ENCODE measurements around the gene TPCN1.

TPCN1 gene

DNA sequence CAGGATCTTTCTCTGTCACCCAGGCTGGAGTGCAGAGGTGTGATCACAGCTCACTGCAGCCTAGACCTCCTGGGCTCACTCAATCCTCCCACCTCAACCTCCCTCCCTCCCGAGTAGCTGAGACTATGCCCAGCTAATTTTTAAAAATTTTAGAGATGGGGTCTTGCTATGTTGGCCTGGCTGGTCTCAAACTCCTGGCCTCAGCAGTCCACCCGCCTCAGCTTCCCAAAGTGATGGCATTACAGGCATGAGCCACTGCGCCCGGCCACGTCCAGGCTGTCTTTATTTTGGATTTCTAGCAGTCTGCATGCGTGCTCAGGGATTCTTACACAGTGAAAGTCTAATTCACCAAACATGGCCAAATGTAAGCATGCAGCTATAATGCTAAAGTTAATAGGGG is 95.9 kb downstream of the TPCN1 start:
- DNase-seq, result no peak

DNA sequence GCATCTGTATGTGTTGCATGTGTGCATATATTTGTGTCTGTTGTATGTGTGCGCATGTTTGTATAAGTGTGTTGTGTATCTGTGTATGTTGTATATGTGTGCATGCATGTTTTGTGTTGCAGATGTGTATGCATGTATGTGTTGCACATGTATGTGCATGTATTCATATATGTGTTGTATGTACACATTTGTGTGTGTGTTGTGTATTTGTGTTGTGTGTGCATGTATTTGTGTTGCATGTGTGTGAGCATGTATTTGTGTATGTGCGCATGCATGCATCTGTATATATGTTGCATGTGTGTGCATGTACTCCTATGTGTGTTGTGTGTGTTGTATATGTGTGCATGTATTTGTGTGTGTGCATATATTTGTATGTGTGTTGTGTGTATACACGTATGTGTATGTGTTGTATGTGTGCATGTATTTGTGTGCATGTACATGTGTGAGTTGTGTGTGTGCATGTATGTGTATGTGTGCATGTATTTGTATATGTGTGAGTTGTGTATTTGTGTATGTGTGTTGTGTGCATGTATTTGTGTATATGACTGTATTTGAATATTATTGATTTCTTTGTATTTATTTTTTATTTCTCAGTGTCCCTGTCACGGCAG is 96.9 kb downstream of the TPCN1 start:
- DNase-seq, result no peak

DNA sequence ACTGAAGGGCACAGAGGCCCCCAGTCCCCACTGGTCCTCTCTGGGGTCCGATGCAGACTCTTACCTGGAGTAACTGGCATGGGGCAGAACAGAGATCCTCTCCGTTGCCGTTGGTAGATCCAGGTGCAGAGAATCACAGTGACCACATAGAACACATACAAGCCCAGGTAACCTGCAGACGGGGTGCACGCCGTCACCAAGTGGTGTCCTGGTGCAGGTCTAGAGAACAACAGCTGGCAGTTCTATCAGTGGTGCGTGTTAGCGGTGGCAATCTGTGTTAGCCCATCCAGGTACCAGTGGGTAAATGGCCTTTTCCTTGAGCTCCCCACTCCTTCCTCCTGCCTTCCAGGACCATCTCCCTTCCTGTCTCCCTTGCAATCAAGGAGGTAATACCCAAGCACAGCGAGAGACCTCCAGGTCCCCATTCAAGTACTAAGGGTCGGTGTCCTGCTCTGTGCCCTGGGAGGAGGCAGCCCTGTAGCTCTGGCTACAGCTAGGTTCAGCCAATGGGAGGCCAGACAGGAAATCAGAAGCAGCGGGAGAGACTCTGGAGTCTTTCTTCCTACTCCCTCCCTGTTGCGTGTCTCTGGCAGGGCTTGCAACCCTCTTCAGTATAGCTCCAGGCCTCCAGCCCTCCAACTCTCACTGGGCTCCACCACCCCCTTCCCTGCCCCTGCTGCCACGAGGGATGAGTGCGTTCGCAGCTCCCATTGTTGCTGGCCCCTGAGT is 97.8 kb downstream of the TPCN1 start:
- DNase-seq, result no peak

DNA sequence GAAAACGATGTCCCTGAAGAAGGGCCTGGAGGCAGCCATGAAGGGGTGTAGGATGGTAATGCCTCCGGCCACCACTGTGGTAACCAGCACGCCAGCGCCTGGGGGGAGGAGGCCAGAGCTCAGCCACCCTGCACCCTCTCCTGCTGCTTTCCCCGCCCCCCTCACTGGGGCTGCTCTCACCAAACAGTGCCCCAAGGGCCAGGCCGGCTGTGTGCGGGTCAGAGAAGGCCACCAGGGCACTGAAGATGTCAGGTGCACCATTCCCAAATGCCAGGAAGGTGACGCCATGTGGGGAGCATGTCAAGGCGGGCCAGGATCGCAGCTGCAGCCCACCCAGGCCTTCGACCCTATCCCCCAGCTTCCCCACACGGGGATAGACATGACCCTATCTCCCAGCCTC is 99.1 kb downstream of the TPCN1 start:
- DNase-seq, result no peak

DNA sequence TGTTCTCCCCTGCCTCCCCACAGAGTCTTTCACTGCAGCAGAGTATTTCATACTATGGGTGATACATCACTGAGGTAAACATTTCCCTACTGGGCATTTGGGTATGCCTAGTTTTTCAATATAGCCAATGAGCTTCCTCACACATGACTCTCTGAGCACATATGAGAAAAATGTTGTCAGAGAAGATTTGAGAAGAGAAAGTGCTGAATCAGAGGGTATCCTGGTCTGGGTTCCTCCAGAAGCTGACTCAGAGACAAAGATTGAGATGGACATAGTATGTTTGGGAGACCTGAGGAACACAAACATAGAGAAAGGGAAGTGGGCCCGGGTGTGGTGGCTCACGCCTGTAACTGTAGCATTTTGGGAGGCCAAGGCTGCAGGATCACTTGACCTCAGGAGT is 101.1 kb downstream of the TPCN1 start:
- no peak for DNase-seq

DNA sequence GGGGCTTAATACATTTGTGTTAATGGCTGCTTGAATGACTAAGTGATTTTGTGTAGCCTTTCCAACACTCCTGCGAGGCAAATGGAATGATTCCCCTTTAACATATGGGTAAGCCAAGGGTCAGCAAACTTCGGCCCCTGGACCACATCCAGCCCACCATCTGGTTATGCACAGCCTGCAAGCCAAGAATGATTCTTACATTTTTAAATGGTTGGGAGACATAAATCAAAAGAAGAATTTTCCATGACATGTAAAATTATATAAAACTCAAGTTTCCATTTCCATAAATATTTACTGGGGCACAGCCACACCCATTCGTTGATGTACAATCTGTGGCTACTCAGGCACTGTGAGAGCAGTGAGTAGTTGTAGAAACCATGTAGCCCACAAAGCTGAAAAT is 104.7 kb downstream of the TPCN1 start:
- DNase-seq, result no peak

DNA sequence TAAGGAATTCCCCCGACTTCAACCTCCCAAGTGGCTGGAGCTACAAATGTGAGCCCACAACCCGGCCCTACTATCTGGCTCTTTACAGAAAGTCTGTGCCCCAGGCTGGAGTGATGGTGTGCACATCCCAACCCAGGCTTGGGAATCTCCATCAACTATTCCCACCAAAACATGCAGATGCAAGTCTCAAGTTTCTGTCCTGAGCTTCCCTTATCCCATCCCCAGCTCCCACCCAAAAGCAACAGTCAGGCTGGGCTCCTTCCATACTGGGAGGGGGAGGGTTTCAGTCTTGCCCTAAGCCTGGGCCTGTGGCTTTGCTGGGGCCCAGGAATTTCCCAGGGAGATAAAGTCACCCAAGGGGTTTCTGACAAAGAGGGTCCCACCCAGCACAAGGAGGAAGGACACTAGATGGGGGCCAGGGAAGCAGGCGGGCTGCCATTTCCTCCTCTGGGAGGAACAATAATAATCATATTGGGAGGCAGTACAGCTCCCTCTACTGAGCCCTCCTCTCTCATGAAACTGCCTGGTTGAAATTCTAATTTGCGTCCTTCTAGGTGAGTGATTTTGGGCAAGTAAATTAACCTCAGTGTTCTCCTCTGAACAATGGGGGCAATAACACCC is 105.6 kb downstream of the TPCN1 start:
- no peak for DNase-seq

DNA sequence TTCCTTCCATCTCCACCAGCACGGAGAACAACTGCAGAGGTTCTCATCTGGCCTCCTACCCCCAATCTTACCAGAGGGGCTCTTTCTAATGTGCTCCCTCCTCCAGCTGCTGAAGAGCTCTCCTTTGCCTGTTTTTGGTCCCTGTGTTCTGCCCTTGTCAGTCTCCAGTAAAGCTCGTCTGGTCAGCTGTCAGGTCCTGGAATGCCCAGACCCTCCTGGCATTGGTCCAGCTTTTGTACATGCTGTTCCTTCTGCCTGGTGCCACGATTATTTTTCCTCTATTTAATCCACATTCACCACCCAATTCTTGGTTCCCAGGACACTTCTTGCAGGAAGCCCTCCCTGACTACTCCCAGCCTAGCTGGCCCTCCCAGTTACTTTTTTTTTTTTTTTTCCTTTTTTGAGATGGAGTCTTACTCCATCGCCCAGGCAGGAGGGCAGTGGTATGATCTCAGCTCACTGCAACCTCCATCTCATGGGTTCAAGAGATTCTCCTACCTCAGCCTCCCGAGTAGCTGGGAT is 107.2 kb downstream of the TPCN1 start:
- DNase-seq, result no peak

DNA sequence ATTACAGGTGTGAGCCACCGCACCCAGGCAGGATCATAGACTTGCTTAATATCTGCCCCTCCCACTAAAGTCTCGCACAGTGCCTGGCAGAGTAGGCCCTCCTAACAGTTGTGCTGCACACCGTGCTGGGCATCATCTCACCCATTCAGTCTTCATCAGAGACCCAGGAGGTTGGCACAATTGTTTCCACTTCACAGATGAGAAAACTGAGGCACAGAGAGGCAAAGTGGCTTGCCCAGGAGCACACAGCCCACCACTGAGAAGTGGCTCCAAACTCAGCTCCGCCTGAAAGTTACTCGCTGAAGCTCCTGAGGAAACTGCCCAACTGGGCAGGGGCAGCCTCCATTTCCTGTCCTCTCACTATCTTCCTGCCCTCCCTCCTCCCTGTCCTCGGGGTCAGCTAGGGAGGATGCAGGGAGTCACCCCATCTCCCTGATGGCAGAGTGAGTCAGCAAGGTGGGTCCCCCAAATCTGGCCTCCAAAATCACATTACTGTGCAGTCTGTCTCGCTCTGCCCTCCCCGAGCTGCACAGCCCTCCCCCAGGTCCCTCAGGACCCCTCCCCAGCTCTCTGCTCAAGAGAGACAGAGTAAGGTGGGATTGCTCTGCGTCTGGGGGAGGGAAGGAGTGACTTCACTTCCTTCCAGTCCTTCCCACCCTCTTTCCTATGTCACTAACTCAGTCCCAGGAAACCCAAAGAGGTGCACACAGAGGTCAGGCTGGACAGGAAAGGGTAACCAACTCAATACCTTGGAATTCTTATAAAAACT is 107.9 kb downstream of the TPCN1 start:
- no peak for DNase-seq

DNA sequence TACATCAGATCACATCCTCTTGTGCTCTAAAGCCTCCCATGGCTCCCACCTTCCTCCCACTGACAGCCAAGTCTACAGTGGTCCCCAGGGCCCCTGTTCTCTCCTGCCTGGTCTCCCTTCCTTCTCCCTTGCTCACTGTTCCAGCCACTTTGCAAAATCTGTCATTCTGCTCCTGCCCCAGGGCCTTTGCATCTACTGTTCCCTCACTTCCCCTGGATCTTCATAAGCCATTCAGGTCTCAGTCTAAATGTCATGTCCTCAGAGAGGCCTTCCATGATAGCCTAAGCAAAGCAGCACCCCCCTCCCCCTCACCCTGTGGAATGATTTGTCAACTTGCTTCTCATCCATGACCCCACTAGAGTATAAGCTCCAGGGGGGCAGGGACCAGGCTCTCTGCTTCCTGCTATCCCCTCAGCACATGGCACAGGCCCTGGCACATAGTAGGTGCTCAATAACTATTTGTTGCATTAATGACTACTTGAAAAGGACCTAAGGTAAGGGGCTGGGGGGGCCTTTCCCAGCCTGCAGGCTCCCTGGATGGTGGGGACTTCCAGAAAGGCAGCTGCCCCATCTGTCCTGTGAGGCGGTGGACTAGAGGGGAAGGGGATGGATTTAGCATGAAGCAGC is 108.6 kb downstream of the TPCN1 start:
- DNase-seq, result no peak

DNA sequence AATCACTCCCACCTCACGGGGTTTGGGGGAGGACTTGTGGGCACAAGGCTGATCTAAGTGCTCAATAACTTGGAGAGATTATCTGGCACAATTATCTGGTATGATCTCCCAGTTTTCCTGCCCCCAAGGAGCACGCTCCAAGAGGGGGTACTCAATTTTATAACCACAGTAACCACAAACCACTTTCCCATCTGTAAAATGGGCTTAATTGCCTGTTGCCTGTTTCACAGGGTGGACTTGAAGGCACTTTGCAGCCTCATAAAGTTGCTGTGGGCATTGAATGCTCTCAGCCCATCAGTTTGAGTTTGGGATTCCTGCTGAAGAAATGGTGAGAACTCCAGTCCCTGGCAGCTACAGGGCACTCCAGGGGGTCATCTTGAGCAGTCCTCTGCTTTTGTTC is 109.2 kb downstream of the TPCN1 start:
- no peak for DNase-seq

DNA sequence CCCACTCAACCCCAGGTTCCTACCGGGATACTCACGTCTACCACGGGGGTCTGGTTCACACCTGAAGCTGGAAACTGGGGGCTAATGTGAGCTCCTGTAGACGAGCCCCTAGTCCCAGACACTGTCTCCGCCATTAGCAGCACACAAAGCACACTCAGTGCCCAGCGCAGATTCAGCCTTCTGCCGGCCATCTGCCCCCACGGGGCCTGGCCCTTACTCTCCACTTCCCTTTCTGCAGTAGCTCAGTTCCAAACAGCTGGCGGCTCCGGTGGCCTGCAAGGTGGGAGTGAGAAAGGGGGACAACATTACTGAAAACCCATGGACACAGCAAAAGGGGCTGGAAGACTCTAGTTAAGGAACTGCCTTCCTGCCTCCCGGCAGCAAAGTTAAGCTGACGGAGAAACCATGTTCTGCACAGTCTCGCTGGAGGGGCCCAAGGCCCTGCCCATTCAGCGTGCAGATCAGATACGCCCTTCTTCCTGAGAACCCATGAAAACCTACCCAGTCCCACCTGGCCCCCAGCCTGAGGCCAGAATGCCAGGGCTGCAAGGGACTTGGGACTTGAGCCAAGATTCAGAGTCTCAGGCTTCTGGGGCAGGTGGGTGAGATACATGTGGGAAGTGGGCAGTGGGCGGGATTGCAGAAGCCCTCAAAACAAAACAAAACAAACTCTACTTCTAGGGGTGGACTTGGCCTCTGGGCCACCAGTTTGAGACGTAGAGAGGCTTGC is 111.6 kb downstream of the TPCN1 start:
- DNase-seq, result no peak

DNA sequence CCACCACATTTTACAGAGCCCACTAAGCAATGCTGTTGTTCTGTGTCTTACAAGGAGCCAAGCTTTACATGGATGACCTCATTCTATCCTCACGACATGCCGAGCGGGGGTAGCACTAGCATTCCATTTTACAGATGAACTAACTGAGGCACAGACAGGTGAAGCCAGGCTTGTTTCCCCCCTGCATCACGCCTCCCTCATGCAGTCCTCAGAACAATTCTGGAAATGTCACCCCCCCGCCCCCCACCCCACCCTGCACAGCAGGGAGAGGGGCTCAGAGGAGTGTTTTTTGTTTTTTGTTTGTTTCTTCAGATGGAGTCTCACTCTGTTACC is 112.1 kb downstream of the TPCN1 start:
- no peak for DNase-seq

DNA sequence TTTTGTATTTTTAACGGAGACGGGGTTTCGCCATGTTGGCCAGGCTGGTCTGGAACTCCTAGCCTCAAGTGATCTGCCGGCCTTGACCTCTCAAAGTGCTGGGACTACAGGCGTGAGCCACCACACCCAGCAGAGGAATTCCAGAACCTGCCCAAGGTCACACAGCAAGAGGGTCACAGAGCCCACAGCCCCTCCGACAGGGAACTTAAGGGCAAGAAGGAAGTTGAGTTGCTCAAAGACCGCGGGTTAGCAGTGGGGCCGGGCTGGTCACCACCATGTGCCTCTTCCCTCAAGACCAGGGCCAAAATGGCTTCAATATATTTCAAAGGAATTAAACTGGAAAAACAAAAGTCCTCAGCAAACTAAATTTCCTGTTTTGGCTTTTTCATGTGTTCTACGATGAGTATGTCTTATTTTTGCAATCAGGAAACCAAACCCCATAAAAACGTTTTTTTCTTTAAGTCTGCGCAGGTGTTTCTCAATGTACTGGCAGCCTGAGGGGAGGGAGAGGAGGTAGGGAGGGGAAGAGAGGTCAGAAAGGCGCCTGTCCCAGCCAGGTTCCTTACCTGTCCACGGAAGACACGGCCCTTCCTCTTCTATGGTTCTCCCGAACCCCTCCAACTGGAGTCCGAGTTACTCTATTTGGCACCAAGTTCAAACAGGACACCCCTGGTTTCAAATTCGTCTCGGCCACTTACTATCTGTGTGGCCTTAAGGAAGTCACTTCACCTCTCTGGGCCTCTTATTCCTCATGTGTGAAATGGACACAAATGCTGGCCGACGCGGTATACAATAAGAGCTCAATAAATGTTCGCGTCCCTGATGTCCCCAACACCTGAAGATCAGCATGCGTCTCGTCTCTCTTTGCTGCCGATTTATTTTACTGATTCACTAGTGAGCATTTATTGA is 112.9 kb downstream of the TPCN1 start:
- DNase-seq, result no peak

DNA sequence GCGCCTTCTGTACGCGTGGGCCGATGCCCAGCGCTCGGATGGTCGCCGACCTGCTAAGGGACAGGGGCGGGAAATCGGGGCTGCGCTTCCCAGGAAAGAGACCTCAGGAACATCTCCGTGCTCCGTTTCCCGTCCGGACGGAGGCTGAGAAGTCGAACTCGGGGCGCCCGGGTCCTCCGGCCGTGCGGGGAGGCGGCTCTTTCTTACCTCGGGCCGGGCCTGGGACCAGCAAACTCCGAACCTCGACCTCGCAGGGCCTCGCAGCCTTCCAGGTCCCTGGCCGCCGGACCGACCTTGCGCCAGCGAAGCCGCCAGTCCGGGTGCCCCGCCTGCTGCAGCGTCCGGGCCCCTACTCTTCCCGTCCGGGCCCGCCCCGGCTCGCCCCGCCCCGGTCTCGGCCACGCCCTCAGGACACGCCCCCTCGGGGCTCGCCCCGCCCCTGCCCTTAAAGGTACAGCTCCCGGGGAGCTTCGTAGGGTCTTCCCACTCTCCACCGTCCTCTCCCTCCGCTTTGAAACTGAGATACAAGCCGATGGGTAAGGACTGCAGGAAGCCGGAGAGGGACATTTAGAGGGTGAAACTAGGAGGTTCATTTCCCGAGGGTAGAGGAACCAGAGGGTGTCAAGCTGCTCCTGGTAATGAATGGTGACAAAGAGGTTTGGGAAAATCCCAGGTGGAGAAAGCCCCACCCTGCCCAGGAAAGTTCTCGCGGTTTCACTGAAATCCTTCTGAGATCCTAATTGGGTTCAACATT is 113.7 kb downstream of the TPCN1 start, which contains the start of gene SLC8B1:
TSS of gene SLC8B1 (minus strand) at position 324 of the 754 bp plus-strand sequence. CDS start 2,231 bp downstream, outside the sequence.
- DNase-seq, result peak; percentile 84

DNA sequence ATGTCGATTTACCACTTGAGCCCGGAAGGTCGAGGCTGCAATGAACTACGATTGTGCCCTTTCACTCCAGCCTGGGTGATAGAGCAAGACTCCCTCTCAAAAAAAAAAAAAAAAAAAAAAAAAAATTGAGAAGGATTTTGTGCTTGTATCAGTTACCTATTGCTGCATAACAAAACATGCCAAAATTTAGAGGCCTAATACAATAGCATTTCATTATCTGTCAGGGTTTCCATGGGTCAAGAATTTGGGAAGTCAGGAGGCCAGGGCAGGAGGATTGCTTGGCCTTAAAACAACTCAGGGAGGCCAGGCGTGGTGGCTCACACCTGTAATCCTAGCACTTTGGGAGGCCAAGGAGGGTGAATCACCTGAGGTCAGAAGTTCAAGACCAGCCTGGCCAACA is 118.3 kb downstream of the TPCN1 start:
- DNase-seq, result no peak

DNA sequence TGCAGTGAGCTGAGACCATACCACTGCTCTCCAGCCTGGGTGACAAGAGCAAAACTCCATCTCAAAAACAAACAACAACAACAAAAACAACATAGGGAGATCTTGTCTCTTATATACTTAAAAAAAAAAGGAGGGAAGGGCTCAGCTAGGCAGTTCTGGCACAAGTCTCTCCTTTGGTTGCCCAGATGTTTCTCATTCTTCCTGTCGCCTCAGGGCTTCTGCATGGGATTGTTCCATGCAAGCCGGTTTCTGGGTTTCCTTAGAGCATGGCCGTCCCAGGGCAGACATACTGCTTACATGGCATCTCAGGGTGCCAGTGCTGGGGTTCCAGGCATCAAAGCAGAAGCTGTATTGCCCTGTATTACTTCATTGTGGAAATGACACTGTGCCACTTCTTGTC is 118.8 kb downstream of the TPCN1 start:
- DNase-seq, result no peak

DNA sequence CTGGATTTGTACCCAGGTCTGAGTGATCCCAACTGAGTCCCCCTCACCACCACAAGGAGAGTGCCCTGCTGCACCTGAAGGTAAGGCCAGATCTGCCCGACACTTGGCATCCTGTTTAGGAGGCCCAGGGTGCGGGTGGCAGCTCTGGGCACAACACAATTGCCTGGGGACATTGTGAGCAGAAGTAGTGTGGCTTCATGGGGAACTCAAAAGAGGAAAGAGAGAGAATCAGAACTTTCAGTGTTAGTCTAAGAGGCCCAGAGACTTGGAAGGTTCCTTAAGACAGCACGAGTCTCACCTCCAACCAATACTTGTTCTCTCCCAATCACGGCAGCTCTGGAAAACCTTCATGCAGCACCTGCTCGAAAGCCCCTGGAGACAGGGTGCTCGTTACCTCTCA is 120.3 kb downstream of the TPCN1 start:
- no peak for DNase-seq

DNA sequence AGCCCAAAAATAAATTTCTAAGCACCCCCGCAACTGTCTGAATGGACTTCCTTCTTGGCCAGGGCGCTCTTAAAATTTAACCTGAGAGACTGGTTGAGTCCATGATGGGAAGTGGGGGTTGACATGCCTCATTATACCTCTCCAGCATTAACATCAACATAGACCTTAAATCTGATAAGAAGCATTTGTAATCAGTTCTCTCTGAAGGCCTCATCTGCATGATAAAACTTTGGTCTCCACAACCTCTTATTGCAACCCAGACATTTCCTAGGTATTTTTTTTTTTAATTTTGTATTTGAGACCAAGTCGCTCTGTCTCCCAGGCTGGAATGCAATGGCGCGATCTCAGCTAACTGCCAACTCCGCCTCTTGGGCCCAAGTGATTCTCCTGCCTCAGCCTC is 124.1 kb downstream of the TPCN1 start:
- no peak for DNase-seq

DNA sequence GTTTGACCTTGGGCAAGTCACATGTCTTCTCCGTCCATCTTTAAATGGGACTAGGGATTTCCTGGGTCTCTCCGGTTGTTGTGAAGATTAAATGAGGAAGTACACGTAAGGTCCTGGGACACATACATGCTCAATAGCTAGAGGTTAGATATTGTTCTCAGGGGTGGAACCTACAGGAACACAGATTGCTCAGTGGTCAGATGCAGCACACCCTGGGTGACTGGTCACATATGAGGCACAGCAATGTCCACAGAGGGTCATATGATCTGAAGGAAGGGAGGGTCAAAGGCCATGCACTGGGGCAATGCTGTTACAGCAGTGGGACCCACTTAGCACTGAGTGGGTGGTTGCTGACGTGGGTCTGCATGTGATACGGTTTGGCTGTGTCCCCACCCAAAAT is 125.1 kb downstream of the TPCN1 start:
- no peak for DNase-seq
